Prostate gland (tissue), 2 donors: ENCODE results near the gene FAR1. TPM values are rescaled to one million over a fixed set of nuclear protein-coding genes. Genes with fewer than 3 reads are reported as not detected.

Experiments used
- DNase-seq: peaks from one replicate; pipeline ENCODE4 v3.0.0-alpha.2; 2019; ENCODE audit warnings: low spot score
- H3K27ac ChIP-seq, 2 donors: fragments of 200-600 bp; sonication (generic); 2 replicates each; pipeline ENCODE4 v1.5.1; 2017 to 2019
- H3K27me3 ChIP-seq: fragments of 200-600 bp; sonication (generic); replicated peaks from 2 replicates; pipeline ENCODE4 v1.5.1; 2019; ENCODE audit not compliant: insufficient read depth
- H3K36me3 ChIP-seq, 2 donors: fragments of 200-600 bp; sonication (generic); 1 replicate in 1 of 2; 2 replicates in 1 of 2; pipeline versions ENCODE4 v1.5.1 to v1.8.1; 2017 to 2019
- H3K4me1 ChIP-seq: fragments of 200-600 bp; sonication (generic); replicated peaks from 2 replicates; pipeline ENCODE4 v1.5.1; 2019
- H3K4me3 ChIP-seq, 2 donors: fragments of 200-600 bp; sonication (generic); 2 replicates each; pipeline ENCODE4 v1.5.1; 2017 to 2019
- H3K9me3 ChIP-seq: fragments of 200-600 bp; sonication (generic); 2 replicates; pipeline ENCODE4 v1.5.1; 2017
- POLR2A ChIP-seq: fragments of 450-650 bp; IDR thresholded peaks from one replicate; pipeline ENCODE4 v1.6.1; 2016; ENCODE audit warnings: antibody characterized with exemption, mild to moderate bottlenecking
- POLR2AphosphoS5 ChIP-seq: sonication (generic); formaldehyde crosslinking; IDR thresholded peaks from one replicate; pipeline ENCODE4 v1.6.1; 2017; ENCODE audit warnings: antibody characterized with exemption
- WGBS: methylation state at CpG from one replicate; pipeline ENCODE4 v1.1.5; 2018; 5-methylcytosine and 5-hydroxymethylcytosine counted together
- intact Hi-C: fragments of 100-400 bp; cut with DNase I; formaldehyde crosslinking; loops from one replicate; pipeline ENCODE4 v1.14.2; 2022
- total RNA-seq, 2 donors: library from RNA; depleted of rRNA; stranded (reverse); fragments of >200 nt; gene quantifications; one replicate each; pipeline ENCODE4 v1.1.0, GENCODE V29; 2016
- TF ChIP-seq, protein P1 (sequence below), 4 experiments: fragments of 200-600 bp in 2 of 4; fragments of 450-650 bp in 2 of 4; sonication (generic) in 2 of 4; IDR thresholded peaks; 1 replicate in 3 of 4; 2 replicates in 1 of 4; pipeline ENCODE4 v1.5.1; 2016 to 2019; ENCODE audit warnings: antibody characterized with exemption in 4 of 4, mild to moderate bottlenecking in 2 of 4, moderate library complexity in 2 of 4

FAR1 gene
- total RNA-seq, 2 donors from 2014 or later = 24.5 to 28.0 TPM

- H3K9me3 ChIP-seq = no peaks in the 10 kb centered on the region
- H3K27me3 ChIP-seq = no peaks in the 10 kb centered on the region
- no peak for DNase-seq
- H3K27ac ChIP-seq = no peak overlapping the region
- TF ChIP-seq, protein P1, sequence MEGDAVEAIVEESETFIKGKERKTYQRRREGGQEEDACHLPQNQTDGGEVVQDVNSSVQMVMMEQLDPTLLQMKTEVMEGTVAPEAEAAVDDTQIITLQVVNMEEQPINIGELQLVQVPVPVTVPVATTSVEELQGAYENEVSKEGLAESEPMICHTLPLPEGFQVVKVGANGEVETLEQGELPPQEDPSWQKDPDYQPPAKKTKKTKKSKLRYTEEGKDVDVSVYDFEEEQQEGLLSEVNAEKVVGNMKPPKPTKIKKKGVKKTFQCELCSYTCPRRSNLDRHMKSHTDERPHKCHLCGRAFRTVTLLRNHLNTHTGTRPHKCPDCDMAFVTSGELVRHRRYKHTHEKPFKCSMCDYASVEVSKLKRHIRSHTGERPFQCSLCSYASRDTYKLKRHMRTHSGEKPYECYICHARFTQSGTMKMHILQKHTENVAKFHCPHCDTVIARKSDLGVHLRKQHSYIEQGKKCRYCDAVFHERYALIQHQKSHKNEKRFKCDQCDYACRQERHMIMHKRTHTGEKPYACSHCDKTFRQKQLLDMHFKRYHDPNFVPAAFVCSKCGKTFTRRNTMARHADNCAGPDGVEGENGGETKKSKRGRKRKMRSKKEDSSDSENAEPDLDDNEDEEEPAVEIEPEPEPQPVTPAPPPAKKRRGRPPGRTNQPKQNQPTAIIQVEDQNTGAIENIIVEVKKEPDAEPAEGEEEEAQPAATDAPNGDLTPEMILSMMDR (IDR thresholded peaks at IDR 0.05) = no peak
- no peak for TF ChIP-seq POLR2A
- TF ChIP-seq POLR2AphosphoS5 = no peak
- H3K36me3 ChIP-seq = no peaks in the 10 kb centered on the region
- no peak overlapping the region for H3K4me3 ChIP-seq
- intact Hi-C loops = loop anchor here (5.0 kb wide), 1 partner anchor 205 kb away; the partner anchor contains the start of gene BTBD10
- 57% methylated on average over 5 of the region's 5 CpGs for WGBS
- no peaks in the 10 kb centered on the region for H3K4me1 ChIP-seq
Observed at GRCh38 chr11:13667245-13667644, 1.2 kb upstream of the FAR1 start.

GRCh38 chr11:13667795-13668101 is 720 bp upstream of the FAR1 start:
- intact Hi-C loops = loop anchor here (5.0 kb wide), 1 partner anchor 205 kb away; the partner anchor contains the start of gene BTBD10

GRCh38 chr11:13668957-13669521 is 571 bp downstream of the FAR1 start:
- peak; percentile 12 for TF ChIP-seq POLR2A
- TF ChIP-seq, protein P1 (IDR thresholded peaks at IDR 0.05) = no peak
- TF ChIP-seq POLR2AphosphoS5 = no peak
- Histone ChIP-seq H3K4me1 (no peaks in the 10 kb centered on the region), H3K9me3 (no peaks in the 10 kb centered on the region), H3K4me3 (peak overlapping the region; percentile 94 to 96), H3K27ac (peak overlapping the region; percentile 84 to 87), H3K27me3 (no peaks in the 10 kb centered on the region), H3K36me3 (no peaks in the 10 kb centered on the region)
- peak; percentile 37 for DNase-seq
- WGBS = 1% methylated on average over 33 of the region's 33 CpGs
- intact Hi-C loops = loop anchor here (5.0 kb wide), 1 partner anchor 207 kb away; the partner anchor contains the start of gene BTBD10

More at GRCh38 chr11:13667795-13668101, 720 bp upstream of the FAR1 start:
- H3K27me3 ChIP-seq = no peaks in the 10 kb centered on the region
- WGBS = 2% methylated on average over 15 of the region's 15 CpGs
- TF ChIP-seq, protein P1 (IDR thresholded peaks at IDR 0.05) = no peak
- TF ChIP-seq POLR2A (no peak), POLR2AphosphoS5 (no peak)
- H3K4me3 ChIP-seq = peak overlapping the region; percentile 94 to 96
- H3K9me3 ChIP-seq = no peaks in the 10 kb centered on the region
- no peaks in the 10 kb centered on the region for H3K4me1 ChIP-seq
- DNase-seq = no peak
- no peaks in the 10 kb centered on the region for H3K36me3 ChIP-seq
- peak overlapping the region; percentile 75 to 84 for H3K27ac ChIP-seq

DNA sequence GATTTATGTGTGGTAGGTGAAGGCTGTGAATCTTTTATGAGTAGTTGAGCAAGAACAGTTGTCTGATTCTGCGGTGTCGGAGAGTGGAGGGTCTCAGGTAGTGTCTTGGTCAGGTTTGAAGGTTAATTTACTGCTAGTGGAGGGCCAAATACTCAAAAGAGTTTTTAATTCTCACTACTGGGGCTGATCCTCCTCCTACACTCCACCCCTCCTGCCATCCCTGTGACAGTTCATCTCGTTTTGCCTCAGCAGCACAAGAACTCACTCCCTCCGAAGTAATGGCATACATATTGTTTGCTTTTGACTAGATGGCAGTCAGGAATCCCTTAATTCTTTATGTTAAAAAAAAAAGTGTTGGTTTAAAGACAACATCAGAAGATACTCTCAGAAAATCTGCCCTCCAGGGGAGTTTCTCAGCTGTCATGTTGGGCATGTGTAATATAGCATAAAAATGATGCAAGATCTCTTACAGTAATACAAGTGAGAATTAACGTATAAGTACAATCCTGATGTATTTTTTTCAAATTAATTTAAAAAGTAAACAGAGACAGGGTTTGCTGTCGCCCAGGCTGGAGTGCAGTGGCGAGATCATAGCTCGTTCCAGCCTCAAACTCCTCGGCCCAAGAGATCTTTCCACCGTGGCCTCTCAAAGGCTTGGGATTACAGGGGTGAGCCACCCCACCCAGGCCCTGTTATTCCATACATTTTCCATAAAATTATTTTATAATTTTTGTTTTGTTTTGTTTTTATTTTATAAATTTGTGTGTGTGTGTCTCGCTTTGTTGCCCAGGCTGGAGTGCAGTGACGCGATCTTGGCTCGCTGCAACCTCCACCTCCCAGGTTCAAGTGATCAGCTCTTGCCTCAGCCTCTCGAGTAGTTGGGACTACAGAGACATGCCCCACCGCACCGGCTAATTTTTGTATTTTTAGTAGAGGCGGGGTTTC is 1.3 kb downstream of the FAR1 start:
- H3K27ac ChIP-seq = peak overlapping the region in 1 of 2 donors; percentile 84
- H3K27me3 ChIP-seq = no peaks in the 10 kb centered on the region
- H3K36me3 ChIP-seq = no peaks in the 10 kb centered on the region
- no peaks in the 10 kb centered on the region for H3K4me1 ChIP-seq
- TF ChIP-seq, protein P1 (IDR thresholded peaks at IDR 0.05) = no peak
- no peaks in the 10 kb centered on the region for H3K9me3 ChIP-seq
- intact Hi-C loops = loop anchor here (5.0 kb wide), 1 partner anchor 208 kb away; the partner anchor contains the start of gene BTBD10
- H3K4me3 ChIP-seq = peak overlapping the region; percentile 94 to 96
- no peak for DNase-seq
- WGBS = 65% methylated on average over 18 of the region's 18 CpGs
